ENCODE data around the gene TNNT3.

TNNT3 gene

DNA sequence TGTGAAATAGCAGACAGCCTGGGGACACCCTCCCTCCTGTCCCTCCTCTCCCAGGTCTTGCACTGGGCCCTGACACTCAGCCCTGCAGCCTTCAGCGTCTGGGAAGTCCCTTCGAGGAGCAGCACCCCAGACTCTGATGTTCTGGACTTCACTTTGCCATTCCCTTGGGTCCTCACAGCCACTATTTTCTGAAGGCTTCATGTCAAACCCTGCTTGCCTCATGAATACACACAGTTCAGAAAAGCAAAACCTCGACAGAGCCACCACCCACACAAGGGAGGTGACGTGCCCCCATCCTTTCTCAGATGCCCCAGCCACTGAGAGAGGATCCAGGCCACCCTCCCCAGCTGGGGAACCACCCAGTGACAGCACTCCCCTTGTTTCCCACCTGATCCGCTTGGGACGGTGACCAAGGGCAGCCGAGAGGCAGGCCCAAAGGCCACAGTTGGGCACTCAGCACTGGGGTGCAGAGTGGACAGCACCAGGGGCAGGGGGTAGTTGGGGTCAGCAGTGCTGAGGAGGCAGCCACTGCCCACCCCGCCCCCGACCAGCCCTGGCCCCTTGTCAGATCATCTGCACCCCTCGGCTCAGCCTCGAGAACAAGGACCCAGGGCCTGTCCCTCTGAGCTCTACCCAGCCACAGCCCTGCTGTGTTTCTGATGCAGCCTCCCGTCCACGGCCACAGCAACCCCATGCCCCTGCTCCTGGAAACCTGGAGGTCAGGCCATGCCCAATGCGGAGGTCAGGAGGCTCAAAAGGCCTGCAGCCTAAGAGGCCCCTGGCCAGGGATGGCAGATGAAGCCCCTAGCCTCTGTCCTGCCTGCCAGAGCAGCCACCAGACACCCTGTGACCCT lies 3.1 kb upstream of the TNNT3 start:
- Histone ChIP-seq H3K36me3 (ENCODE audit: insufficient read depth, low read length) (no peaks in the 10 kb centered on the region), H3K27ac (ENCODE audit: low read length) (no peak overlapping the region), H3K9ac (ENCODE audit: low read depth, low read length) (no peak overlapping the region), H3K4me1 (ENCODE audit: insufficient read depth, low read length) (no peaks in the 10 kb centered on the region), H3K4me2 (ENCODE audit: insufficient read depth, low read length) (no peak overlapping the region), H2AFZ (ENCODE audit: low read depth, low read length) (no peak overlapping the region), H3K27me3 (ENCODE audit: insufficient read depth, low read length, poor library complexity) (no peaks in the 10 kb centered on the region), H4K20me1 (ENCODE audit: insufficient read depth, low read length) (no peaks in the 10 kb centered on the region), H3K4me3 (ENCODE audit: low read depth in 1 of 2, low read length in 2 of 2) (no peak overlapping the region), H3K79me2 (ENCODE audit: insufficient read depth, low read length) (no peaks in the 10 kb centered on the region), H3K9me3 (ENCODE audit: insufficient read depth, low read length, severe bottlenecking) (no peaks in the 10 kb centered on the region)
- TF ChIP-seq, protein P1, sequence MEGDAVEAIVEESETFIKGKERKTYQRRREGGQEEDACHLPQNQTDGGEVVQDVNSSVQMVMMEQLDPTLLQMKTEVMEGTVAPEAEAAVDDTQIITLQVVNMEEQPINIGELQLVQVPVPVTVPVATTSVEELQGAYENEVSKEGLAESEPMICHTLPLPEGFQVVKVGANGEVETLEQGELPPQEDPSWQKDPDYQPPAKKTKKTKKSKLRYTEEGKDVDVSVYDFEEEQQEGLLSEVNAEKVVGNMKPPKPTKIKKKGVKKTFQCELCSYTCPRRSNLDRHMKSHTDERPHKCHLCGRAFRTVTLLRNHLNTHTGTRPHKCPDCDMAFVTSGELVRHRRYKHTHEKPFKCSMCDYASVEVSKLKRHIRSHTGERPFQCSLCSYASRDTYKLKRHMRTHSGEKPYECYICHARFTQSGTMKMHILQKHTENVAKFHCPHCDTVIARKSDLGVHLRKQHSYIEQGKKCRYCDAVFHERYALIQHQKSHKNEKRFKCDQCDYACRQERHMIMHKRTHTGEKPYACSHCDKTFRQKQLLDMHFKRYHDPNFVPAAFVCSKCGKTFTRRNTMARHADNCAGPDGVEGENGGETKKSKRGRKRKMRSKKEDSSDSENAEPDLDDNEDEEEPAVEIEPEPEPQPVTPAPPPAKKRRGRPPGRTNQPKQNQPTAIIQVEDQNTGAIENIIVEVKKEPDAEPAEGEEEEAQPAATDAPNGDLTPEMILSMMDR (IDR thresholded peaks at IDR 0.05; ENCODE audit: borderline replicate concordance, extremely low read depth, low read length, poor library complexity, severe bottlenecking): no peak
- no peak for TF ChIP-seq EZH2 (IDR thresholded peaks at IDR 0.05; ENCODE audit: borderline replicate concordance, low read depth, low read length, severe bottlenecking)
- ATAC-seq (ENCODE audit: insufficient read depth, low read depth) (0 out of 3 replicates have a peak, but pooled peaks have one; percentile 18), DNase-seq (no peak)

DNA sequence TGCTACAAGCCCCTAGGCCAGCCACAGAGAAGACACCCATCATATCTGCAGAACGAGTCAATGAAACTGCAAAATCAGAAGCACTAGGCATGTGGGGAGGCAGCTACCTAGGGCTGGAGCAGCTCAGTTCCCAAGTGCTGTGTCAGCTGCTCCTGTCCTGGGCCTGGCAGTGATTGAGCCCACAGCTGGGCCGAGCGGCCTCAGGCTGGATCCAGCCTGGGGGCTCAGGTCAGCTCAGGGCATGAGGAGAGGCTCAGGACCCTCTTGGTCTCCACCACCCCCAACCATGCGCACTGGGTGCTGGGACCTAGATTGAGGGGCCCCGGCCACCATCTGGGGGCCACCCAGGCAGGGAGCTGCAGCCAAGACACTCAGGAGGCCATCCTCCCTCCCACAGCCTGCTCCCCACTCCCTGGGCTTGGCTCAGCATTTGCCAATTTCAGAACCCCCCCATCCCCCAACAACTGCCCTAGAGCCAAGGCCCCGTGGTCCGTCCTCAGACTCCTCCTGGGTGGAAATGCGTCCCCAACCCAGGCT lies 2.4 kb upstream of the TNNT3 start:
- Histone ChIP-seq H4K20me1 (ENCODE audit: insufficient read depth, low read length) (no peaks in the 10 kb centered on the region), H3K27ac (ENCODE audit: low read length) (no peak overlapping the region), H3K4me1 (ENCODE audit: insufficient read depth, low read length) (no peaks in the 10 kb centered on the region), H3K36me3 (ENCODE audit: insufficient read depth, low read length) (no peaks in the 10 kb centered on the region), H3K79me2 (ENCODE audit: insufficient read depth, low read length) (no peaks in the 10 kb centered on the region), H3K4me3 (ENCODE audit: low read depth in 1 of 2, low read length in 2 of 2) (no peak overlapping the region), H3K9me3 (ENCODE audit: insufficient read depth, low read length, severe bottlenecking) (no peaks in the 10 kb centered on the region), H3K4me2 (ENCODE audit: insufficient read depth, low read length) (no peak overlapping the region), H2AFZ (ENCODE audit: low read depth, low read length) (no peak overlapping the region), H3K27me3 (ENCODE audit: insufficient read depth, low read length, poor library complexity) (no peaks in the 10 kb centered on the region), H3K9ac (ENCODE audit: low read depth, low read length) (no peak overlapping the region)
- ATAC-seq (ENCODE audit: insufficient read depth, low read depth) (no peak), DNase-seq (no peak)
- TF ChIP-seq, protein P1 (IDR thresholded peaks at IDR 0.05; ENCODE audit: borderline replicate concordance, extremely low read depth, low read length, poor library complexity, severe bottlenecking): no peak
- no peak for TF ChIP-seq EZH2 (IDR thresholded peaks at IDR 0.05; ENCODE audit: borderline replicate concordance, low read depth, low read length, severe bottlenecking)

DNA sequence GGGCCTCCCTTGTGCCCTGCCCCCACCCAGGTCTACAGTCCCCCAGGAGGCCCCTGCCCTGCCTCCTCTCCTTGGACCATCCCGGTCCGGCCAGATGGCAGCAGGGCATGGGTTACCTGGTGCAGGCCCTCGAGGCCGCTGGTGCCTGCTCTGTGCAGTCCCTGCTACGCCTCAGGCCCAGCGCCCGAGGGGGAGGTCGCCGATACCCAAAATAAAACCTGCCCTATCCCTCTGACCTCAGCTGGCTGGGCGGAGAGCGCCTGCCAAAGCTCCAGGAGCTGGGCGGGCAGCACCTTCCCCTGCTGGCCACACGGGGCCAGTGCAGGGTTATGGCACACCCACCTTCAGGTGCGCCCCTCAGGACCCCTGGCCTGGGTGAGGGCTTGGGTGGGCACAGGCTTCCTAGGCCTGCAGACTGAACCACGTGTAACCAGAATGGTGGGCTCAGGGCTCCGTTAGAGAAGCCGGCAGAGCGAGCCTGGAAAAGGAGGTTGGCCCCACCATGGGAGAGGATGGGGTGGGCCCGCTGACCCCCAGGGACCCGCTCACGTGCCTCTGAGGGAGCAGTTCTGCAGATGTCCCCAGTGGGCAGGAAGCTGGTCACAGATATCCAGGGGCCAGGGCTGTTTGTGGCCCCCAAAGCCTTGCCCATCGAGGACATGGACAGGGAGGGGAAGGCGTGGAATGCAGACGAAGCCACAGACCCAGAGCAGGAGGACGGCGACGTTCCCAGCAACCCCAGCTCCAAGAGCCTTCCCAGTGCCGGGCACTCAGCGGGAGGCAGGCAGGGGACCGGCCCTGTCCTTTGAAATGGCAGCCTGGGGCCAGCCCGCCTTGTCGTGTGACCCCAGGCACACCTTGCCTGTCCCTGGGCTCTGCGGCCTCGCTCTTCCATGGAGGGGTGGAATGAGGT lies 1.7 kb upstream of the TNNT3 start:
- DNase-seq: no peak

More for the DNA sequence above, 1.7 kb upstream of the TNNT3 start:
- H3K36me3 ChIP-seq (ENCODE audit: insufficient read depth, low read length): no peaks in the 10 kb centered on the region
- peak; percentile 27; the same call in 1 of the 3 replicates for ATAC-seq (ENCODE audit: insufficient read depth, low read depth)
- H3K4me3 ChIP-seq (ENCODE audit: low read depth in 1 of 2, low read length in 2 of 2): no peak overlapping the region
- H3K27me3 ChIP-seq (ENCODE audit: insufficient read depth, low read length, poor library complexity): no peaks in the 10 kb centered on the region
- TF ChIP-seq EZH2 (IDR thresholded peaks at IDR 0.05; ENCODE audit: borderline replicate concordance, low read depth, low read length, severe bottlenecking): no peak
- TF ChIP-seq, protein P1 (IDR thresholded peaks at IDR 0.05; ENCODE audit: borderline replicate concordance, extremely low read depth, low read length, poor library complexity, severe bottlenecking): peak; percentile 43
- no peak overlapping the region for H3K27ac ChIP-seq (ENCODE audit: low read length)
- no peak overlapping the region for H3K9ac ChIP-seq (ENCODE audit: low read depth, low read length)
- no peaks in the 10 kb centered on the region for H4K20me1 ChIP-seq (ENCODE audit: insufficient read depth, low read length)
- peaks cover 3% of the 10 kb centered on the region for H3K4me1 ChIP-seq (ENCODE audit: insufficient read depth, low read length)
- H2AFZ ChIP-seq (ENCODE audit: low read depth, low read length): no peak overlapping the region
- H3K9me3 ChIP-seq (ENCODE audit: insufficient read depth, low read length, severe bottlenecking): no peaks in the 10 kb centered on the region
- no peaks in the 10 kb centered on the region for H3K79me2 ChIP-seq (ENCODE audit: insufficient read depth, low read length)
- H3K4me2 ChIP-seq (ENCODE audit: insufficient read depth, low read length): no peak overlapping the region

Measured in DND-41 (cell line).